Keratinocyte (primary cell): ENCODE data around the gene KDR. TPM values are rescaled to one million over a fixed set of nuclear protein-coding genes. Genes with fewer than 3 reads are reported as not detected.

Source experiments
- DNase-seq: peaks from one replicate; pipeline ENCODE4 v3.0.0-alpha.2; 2011; ENCODE audit warnings: low read depth, missing footprints, low spot score
- FAIRE-seq: peaks from 2 replicates; lab custom pipeline; 2011; peaks lifted over from hg19 to GRCh38; lab: Jason Lieb, UNC
- H2AFZ ChIP-seq: 2 replicates; pipeline ENCODE4 v1.6.0; 2012; ENCODE audit warnings: low read length, control low read depth, inconsistent platforms; ENCODE audit not compliant: control insufficient read depth
- H3K27ac ChIP-seq: 2 replicates; pipeline ENCODE4 v1.5.1; 2011; ENCODE audit warnings: low read length; ENCODE audit not compliant: control insufficient read depth, insufficient read depth
- H3K27me3 ChIP-seq: 3 replicates; pipeline ENCODE4 v1.6.0; 2011; ENCODE audit warnings: low read length; ENCODE audit not compliant: control insufficient read depth, insufficient read depth; ENCODE audit errors: extremely low read depth
- H3K36me3 ChIP-seq, 2 experiments: 2 replicates in 1 of 2; 3 replicates in 1 of 2; pipeline ENCODE4 v1.5.1; 2011; ENCODE audit warnings: low read length in 2 of 2, mild to moderate bottlenecking in 1 of 2; ENCODE audit not compliant: control insufficient read depth in 2 of 2, insufficient read depth in 2 of 2; ENCODE audit errors: extremely low read depth in 1 of 2
- H3K4me1 ChIP-seq: 3 replicates; pipeline ENCODE4 v1.5.1; 2011; ENCODE audit warnings: low read length; ENCODE audit not compliant: control insufficient read depth, insufficient read depth; ENCODE audit errors: extremely low read depth
- H3K4me2 ChIP-seq: 3 replicates; pipeline ENCODE4 v1.6.0; 2011; ENCODE audit warnings: low read depth, low read length; ENCODE audit not compliant: control insufficient read depth, insufficient read depth; ENCODE audit errors: extremely low read depth
- H3K4me3 ChIP-seq, 3 experiments: fragments of 200-600 bp in 1 of 3; sonication (generic) in 1 of 3; 2 replicates in 2 of 3; 3 replicates in 1 of 3; pipeline ENCODE4 v1.5.1; 2011 to 2016; ENCODE audit warnings: low read length in 3 of 3, mild to moderate bottlenecking in 3 of 3, control low read depth in 2 of 3, inconsistent platforms in 1 of 3, low read depth in 1 of 3, mixed read lengths in 1 of 3, mixed run types in 1 of 3, moderate library complexity in 1 of 3; ENCODE audit not compliant: control insufficient read depth in 2 of 3, insufficient read depth in 2 of 3; ENCODE audit errors: extremely low read depth in 1 of 3
- H3K79me2 ChIP-seq: 2 replicates; pipeline ENCODE4 v1.6.0; 2012; ENCODE audit warnings: low read length; ENCODE audit not compliant: control insufficient read depth, insufficient read depth
- H3K9ac ChIP-seq: 3 replicates; pipeline ENCODE4 v1.6.0; 2011; ENCODE audit warnings: low read length; ENCODE audit not compliant: control insufficient read depth, insufficient read depth; ENCODE audit errors: extremely low read depth
- H3K9me1 ChIP-seq: 3 replicates; pipeline ENCODE4 v1.6.0; 2011; ENCODE audit warnings: low read length; ENCODE audit not compliant: control insufficient read depth, insufficient read depth; ENCODE audit errors: extremely low read depth
- H3K9me3 ChIP-seq: 2 replicates; pipeline ENCODE4 v1.5.1; 2012; ENCODE audit warnings: low read depth, low read length; ENCODE audit not compliant: control insufficient read depth
- H4K20me1 ChIP-seq: 3 replicates; pipeline ENCODE4 v1.6.0; 2011; ENCODE audit warnings: low read length; ENCODE audit not compliant: control insufficient read depth, insufficient read depth; ENCODE audit errors: extremely low read depth
- EZH2 ChIP-seq: IDR thresholded peaks from one replicate; pipeline ENCODE4 v1.6.1; 2012; ENCODE audit warnings: inconsistent platforms, mild to moderate bottlenecking, low read length, moderate library complexity
- dilution Hi-C: fragments of 300-500 bp; cut with MboI; formaldehyde crosslinking; loops from one replicate; pipeline ENCODE4 v1.7.0; 2020; ENCODE audit warnings: low sequenced_read_pairs; ENCODE audit not compliant: extremely low pct_ligation_motif_present
- polyA plus RNA-seq, 5 experiments: library from polyadenylated mRNA; depleted of rRNA in 3 of 5; stranded (reverse) in 3 of 5; stranded (forward) in 1 of 5; unstranded in 1 of 5; fragments of >200 nt; gene quantifications; 1 replicate in 1 of 5; 2 replicates in 3 of 5; 3 replicates in 1 of 5; pipeline versions ENCODE4 v1.2.1 to v1.2.3, GENCODE V29; 2011 to 2012; ENCODE audit warnings: missing spikeins in 2 of 5, low read depth in 1 of 5, low replicate concordance in 1 of 5
- TF ChIP-seq, protein P1 (sequence below), 3 experiments: IDR thresholded peaks in 1 of 3; conservative IDR thresholded peaks in 1 of 3; optimal IDR thresholded peaks in 1 of 3; 2 replicates in 2 of 3; 3 replicates in 1 of 3; pipeline versions ENCODE3 to v1.5.1; 2011; ENCODE audit warnings: low read length in 3 of 3, mild to moderate bottlenecking in 3 of 3, moderate library complexity in 2 of 3, control low read depth in 1 of 3, inconsistent platforms in 1 of 3; ENCODE audit not compliant: insufficient read depth in 2 of 3; ENCODE audit errors: extremely low read depth in 1 of 3

Gene KDR
- polyA plus RNA-seq, 1 donor (not counting 4 experiments of a cell fraction or from before 2014, with no cell fraction given) = not detected

DNA sequence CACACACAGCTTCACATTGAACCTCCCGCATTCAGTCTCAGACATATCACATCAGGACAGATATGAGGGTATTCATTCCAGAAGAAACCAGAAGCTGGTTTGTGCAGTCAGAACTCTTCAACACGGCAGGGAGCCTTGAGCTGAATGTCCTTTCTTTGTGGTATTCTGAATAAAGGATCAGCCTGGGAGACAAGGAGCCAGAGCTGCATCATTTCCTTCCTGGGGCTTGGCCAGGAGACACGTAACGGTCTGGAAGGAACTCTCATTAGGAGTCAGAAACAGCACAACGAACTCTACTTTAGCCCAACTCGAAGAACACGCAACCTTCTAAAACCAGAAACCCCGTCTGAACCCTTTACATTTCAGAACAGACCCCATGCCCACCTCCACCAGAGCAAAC lies 46.4 kb downstream of the KDR start:
- no peak for DNase-seq
- no peaks in the 10 kb centered on the region for H3K4me1 ChIP-seq
- no peak for FAIRE-seq
- no peaks in the 10 kb centered on the region for H3K9me1 ChIP-seq
- H2AFZ ChIP-seq = no peak overlapping the region
- dilution Hi-C loops = no loop called here
- no peak overlapping the region for H3K9ac ChIP-seq
- H3K27ac ChIP-seq = no peak overlapping the region
- H3K79me2 ChIP-seq = no peaks in the 10 kb centered on the region
- H3K4me3 ChIP-seq = no peak overlapping the region
- peaks cover 7% of the 10 kb centered on the region for H3K27me3 ChIP-seq
- no peaks in the 10 kb centered on the region for H4K20me1 ChIP-seq
- H3K4me2 ChIP-seq = no peak overlapping the region
- TF ChIP-seq, protein P1, sequence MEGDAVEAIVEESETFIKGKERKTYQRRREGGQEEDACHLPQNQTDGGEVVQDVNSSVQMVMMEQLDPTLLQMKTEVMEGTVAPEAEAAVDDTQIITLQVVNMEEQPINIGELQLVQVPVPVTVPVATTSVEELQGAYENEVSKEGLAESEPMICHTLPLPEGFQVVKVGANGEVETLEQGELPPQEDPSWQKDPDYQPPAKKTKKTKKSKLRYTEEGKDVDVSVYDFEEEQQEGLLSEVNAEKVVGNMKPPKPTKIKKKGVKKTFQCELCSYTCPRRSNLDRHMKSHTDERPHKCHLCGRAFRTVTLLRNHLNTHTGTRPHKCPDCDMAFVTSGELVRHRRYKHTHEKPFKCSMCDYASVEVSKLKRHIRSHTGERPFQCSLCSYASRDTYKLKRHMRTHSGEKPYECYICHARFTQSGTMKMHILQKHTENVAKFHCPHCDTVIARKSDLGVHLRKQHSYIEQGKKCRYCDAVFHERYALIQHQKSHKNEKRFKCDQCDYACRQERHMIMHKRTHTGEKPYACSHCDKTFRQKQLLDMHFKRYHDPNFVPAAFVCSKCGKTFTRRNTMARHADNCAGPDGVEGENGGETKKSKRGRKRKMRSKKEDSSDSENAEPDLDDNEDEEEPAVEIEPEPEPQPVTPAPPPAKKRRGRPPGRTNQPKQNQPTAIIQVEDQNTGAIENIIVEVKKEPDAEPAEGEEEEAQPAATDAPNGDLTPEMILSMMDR (optimal IDR thresholded peaks at IDR 0.05 in 1 of 3, IDR thresholded peaks at IDR 0.05 in 1 of 3, conservative IDR thresholded peaks at IDR 0.05 in 1 of 3; ENCODE audit: extremely low read depth in 1 of 3, insufficient read depth in 2 of 3, low read length in 3 of 3) = no peak
- no peak for TF ChIP-seq EZH2
- H3K9me3 ChIP-seq = no peaks in the 10 kb centered on the region
- no peaks in the 10 kb centered on the region for H3K36me3 ChIP-seq

DNA sequence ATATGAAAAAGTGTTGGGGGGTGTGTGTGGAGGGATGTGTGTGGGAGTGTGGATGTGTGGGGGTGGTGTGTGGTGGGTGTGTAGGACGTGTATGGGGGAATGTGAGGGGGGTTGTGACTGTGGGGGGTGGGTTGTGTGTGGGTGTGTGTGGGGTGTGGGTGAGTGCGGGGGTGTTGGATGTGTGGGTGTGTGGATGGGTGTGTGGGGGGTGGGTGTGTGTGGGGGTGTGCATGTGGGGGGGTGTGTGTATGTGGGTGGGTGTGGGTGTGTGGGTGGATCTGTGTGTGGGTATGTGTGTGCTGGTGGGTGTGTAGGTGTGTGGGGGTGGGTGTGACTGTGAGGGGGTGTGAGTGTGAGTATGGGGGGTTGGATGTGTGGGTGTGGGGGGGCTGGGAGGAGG lies 47.8 kb downstream of the KDR start:
- no peak for FAIRE-seq
- dilution Hi-C loops = no loop called here
- H3K9me1 ChIP-seq = no peaks in the 10 kb centered on the region

More for the DNA sequence above, 47.8 kb downstream of the KDR start:
- no peak for DNase-seq
- Histone ChIP-seq H3K4me2 (no peak overlapping the region), H3K9ac (no peak overlapping the region), H3K4me1 (no peaks in the 10 kb centered on the region), H3K27me3 (peaks cover 7% of the 10 kb centered on the region), H3K36me3 (no peaks in the 10 kb centered on the region), H2AFZ (no peak overlapping the region), H3K9me3 (no peaks in the 10 kb centered on the region), H3K79me2 (no peaks in the 10 kb centered on the region), H3K4me3 (no peak overlapping the region), H4K20me1 (no peaks in the 10 kb centered on the region), H3K27ac (no peak overlapping the region)
- TF ChIP-seq, protein P1 (optimal IDR thresholded peaks at IDR 0.05 in 1 of 3, IDR thresholded peaks at IDR 0.05 in 1 of 3, conservative IDR thresholded peaks at IDR 0.05 in 1 of 3; ENCODE audit: extremely low read depth in 1 of 3, insufficient read depth in 2 of 3, low read length in 3 of 3) = no peak
- TF ChIP-seq EZH2 = no peak
